Activated effector memory CD4-positive, alpha-beta T cell treated with Interleukin-2 at 50 U/mL for 16 hours (primary cell): ENCODE results near the gene PAK2.
"Not testable (repeated sequence)": the region's sequence is repeated elsewhere in the genome, so short reads cannot be mapped to it uniquely, and the experiment has no call there.

Experiments
- DNase-seq: peaks from one replicate; pipeline ENCODE4 v3.0.0-alpha.2; 2020

Gene PAK2

GRCh38 chr3:196739671-196740480, at the start of gene PAK2:
TSS of gene PAK2 (plus strand) at chr3:196739857. CDS start at chr3:196782647, 42,790 bp downstream.
- DNase-seq, result peak; percentile 88

DNA sequence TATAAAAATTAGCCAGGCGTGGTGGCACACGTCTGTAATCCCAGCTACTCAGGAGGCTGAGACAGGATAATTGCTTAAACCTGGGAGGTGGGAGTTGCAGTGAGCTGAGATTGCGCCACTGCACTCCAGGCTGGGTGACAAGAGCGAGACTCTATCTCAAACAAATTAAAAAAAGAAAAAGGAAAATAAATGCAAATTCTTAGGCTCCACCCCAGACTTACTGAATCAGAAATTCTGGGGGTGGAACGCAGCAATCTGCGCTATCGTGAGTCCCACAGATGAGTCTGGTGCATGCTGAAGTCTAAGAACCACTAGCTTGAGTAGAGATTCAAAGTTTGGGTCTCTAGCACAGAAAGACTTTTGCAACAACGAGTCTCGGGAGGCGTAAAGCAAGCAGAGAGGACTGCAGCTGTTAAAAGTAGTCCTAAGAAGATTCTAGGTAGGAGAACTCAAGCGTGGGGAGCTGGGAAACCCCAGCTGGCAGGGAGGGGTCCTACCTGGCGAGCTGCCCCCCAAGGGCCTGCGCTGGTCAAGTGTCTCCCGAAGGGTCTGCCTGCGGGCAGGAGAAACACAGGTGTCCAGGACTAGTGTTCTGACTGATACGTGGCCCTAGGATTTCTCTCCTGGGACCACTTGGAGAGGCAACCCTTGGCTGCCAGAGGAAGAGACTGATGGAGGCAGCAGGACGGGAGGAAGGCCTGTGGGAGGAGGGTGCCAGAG, 49.6 kb upstream of the PAK2 start:
- DNase-seq, result no peak

DNA sequence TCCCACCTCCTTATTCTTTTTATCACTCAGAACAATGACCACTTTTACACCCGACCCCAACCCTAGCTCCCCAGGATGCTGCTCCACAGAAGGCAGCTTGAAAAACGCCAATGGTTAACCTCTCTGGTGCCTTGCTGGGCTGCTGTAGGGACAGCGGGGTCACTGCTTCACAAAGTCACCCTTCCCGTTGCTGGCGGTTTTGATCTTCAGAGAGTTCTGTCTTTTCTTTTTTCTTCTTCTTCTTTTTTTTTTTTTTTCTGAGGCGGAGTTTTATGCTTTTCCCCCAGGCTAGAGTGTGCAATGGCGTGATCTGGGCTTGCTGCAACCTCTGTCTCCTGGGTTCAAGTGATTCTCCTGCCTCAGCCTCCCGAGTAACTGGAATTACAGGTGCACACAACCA, 48.3 kb upstream of the PAK2 start:
- no peak for DNase-seq

DNA sequence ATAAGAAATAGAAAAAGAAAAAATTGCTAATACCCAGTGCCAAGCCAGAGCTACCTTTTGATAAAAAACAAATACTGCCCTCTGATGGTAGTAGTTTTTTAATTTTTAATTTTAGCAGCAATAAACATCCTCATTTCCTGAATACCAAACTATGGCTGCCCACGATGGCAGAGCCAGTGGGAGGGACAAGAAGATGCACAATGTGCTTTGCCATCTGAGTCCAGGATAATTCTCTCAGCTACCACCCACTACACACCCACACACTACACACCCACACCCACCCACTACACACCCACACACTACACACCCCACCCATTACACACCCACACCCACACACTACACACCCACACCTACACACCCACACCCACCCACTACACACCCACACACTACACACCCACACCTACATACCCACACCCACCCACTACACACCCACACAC, 45.4 kb upstream of the PAK2 start:
- DNase-seq, result no peak

GRCh38 chr3:196694941-196695848, 44.5 kb upstream of the PAK2 start:
- no peak for DNase-seq

DNA sequence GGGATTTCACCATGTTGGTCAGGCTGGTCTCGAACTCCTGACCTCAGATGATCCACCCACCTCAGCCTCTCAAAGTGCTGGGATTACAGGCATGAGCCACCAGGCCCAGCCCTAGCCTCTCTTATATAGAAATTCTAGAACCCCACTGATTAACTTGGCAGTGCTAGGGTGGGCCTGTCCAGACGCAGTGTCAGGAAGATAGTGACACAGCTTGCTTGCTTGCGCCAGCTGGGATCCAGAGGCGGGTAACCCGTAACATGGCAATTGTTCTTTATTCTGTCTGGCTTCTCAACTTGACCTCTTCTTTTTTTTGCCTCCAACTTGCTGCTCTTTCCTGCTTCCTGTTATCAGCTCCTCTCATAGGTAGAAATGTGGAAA, 43.8 kb upstream of the PAK2 start:
- no peak for DNase-seq

GRCh38 chr3:196697270-196697669, 42.4 kb upstream of the PAK2 start:
- DNase-seq, result no peak

DNA sequence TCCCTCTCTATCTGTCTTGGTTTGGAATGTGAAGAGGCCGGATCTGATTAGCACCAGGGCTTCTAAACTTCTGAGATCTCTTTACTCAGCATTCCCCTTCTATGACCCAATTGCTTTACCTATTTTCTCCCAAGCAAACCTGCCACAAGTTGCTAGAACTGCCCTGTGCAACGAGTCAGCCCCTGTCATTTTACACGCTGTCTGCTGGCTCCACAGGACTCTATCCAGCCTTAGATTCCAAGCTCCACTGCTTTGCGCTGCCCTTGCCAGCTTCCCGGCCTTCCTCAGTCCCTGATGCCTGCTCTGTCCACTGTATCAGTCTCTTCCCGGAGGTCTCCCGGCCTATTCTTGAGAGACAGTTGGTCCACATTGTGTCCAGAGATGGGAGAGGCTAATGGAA, 39.9 kb upstream of the PAK2 start:
- DNase-seq, result no peak

DNA sequence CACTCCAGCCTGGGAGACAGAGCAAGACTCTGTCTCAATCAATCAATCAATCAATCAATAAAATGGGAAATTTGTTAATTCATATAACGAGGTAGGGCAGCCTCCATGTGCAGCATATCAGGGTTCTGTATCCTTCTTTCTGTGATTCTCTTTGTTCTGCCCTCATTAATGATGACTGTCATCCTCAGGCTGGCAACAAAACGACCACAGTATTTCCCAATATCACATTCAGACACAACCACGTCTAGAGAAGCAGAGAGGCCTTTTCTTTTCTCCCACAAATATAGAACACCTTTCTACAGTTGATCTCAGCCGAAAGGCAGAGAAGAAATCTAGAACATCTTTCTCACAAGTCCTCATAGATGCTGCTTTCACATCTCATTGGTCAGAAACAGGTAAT, 38.9 kb upstream of the PAK2 start:
- no peak for DNase-seq

- no peak for DNase-seq
Measured at GRCh38 chr3:196706327-196706726, 33.3 kb upstream of the PAK2 start.

GRCh38 chr3:196706731-196707130, 32.9 kb upstream of the PAK2 start:
- no peak for DNase-seq

DNA sequence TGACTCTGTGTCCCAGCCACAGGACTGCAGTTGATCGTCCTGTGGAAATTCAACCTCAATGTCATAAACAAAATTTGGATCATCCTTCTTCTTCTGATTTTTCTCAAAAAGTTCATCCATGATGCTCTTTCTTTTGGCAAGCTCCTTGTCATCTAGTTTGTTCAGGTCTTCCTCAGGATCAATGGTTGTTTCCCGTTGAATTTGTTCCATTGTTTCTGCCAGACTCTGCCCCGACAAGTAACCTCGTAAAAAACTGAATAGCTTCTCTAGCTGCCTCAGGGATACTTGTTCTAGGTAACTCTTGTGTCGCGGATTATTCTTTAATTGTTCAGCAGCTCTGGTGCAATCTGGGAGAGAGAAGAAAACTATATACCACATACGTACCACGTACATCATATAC, 32.1 kb upstream of the PAK2 start:
- no peak for DNase-seq

DNA sequence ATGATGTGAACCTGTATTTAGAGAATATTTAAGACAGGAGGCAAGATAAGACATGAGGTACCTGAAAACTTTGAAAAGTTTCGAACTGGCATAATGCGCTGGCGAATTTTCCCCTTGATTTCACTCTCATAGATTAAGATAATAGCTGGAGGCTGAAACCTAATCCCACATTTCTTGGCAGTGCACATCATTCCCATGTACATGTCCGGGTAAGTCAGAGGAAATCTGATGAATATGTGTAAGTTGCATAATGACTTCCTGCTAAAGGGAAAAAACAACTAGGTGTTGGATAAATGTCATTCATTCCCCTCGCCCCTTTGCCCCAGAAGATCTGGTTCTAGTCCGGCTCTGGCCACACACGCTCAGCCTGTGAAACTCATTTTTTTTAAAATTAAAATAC, 31.2 kb upstream of the PAK2 start:
- no peak for DNase-seq

- DNase-seq, result peak; percentile 84
Measured at GRCh38 chr3:196711838-196712513, 27.7 kb upstream of the PAK2 start, which contains the start of the genes CEP19 and PIGX. TSS of gene CEP19 (minus strand) at chr3:196712250. CDS start at chr3:196708657, 3,593 bp downstream. TSS of gene PIGX (plus strand) at chr3:196712377.

DNA sequence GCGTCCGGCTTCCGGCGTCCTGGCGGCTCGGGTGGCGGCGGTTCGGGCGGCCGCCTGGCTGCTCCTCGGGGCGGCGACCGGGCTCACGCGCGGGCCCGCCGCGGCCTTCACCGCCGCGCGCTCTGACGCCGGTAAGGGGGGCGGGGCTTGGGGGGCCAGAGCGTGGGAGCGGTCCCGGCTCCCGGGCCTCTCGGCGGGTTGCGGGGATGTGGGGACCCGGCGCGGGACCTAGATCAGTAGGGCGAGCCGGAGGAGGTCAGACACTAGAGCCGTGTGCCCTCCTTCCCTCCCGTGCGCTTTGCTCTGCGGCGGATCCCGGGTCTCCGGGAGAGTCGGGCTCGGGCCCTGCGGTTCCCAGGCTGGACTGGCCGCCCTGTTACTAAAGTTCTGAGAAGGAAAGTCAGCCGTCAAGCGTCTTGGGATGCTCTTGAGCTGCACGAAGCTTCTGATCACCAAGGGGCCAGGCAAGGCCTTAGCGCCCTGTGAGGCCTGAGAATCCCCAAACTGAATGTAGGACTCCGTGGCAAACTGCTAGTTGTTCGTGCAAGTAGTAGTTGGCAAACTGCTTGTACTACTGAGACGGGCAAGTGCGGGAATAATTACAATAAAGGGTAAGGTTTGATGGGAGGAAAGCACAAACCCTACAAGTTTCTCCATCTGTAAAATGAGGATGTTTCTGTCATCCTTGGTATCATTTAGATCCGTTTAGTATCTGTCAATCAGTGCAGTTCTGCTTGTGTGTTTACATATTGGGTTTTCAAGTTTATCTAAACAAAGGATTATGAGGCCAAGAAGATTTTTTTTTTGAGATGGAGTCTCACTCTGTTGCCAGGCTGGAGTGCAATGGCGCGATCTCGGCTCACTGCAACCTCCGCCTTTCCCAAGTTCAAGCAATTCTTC, 26.9 kb upstream of the PAK2 start:
- no peak for DNase-seq

GRCh38 chr3:196717162-196717561, 22.5 kb upstream of the PAK2 start:
- DNase-seq, result not testable (repeated sequence)

- no peak for DNase-seq
Measured at GRCh38 chr3:196721097-196721496, 18.6 kb upstream of the PAK2 start.

GRCh38 chr3:196726788-196727675, 12.6 kb upstream of the PAK2 start:
- DNase-seq, result no peak

GRCh38 chr3:196735751-196736150, 3.9 kb upstream of the PAK2 start:
- no peak for DNase-seq

GRCh38 chr3:196736670-196737374, 2.8 kb upstream of the PAK2 start:
- no peak for DNase-seq
